Breast epithelium (tissue), 4 donors: ENCODE results near the gene EDAR. TPM values are rescaled to one million over a fixed set of nuclear protein-coding genes. Genes with fewer than 3 reads are reported as not detected.
A peak's percentile ranks its signal among the peaks of the same experiment; 100 is the strongest.

Source experiments
- DNase-seq, 2 donors: peaks; one replicate each; pipeline ENCODE4 v3.0.0-alpha.2; 2019; ENCODE audit warnings: low spot score in 2 of 2
- H3K27ac ChIP-seq, 2 donors: fragments of 200-600 bp; sonication (generic) in 1 of 2; one replicate each; pipeline ENCODE4 v1.5.1; 2016 to 2019; ENCODE audit warnings: mild to moderate bottlenecking in 1 of 2
- H3K27me3 ChIP-seq, 2 donors: fragments of 200-600 bp; sonication (generic) in 1 of 2; one replicate each; pipeline versions ENCODE4 v1.5.1 to v1.6.0; 2017 to 2019; ENCODE audit warnings: control low read depth in 1 of 2, mild to moderate bottlenecking in 1 of 2
- H3K36me3 ChIP-seq: fragments of 200-600 bp; one replicate; pipeline ENCODE4 v1.5.1; 2019
- H3K4me1 ChIP-seq, 2 donors: fragments of 200-600 bp; sonication (generic); one replicate each; pipeline ENCODE4 v1.5.1; 2016 to 2019; ENCODE audit warnings: control low read depth in 1 of 2
- H3K4me3 ChIP-seq, 3 donors: fragments of 200-600 bp; sonication (generic); 1 replicate in 2 of 3; 2 replicates in 1 of 3; pipeline ENCODE4 v1.5.1; 2016 to 2019; ENCODE audit warnings: mild to moderate bottlenecking in 3 of 3, moderate library complexity in 2 of 3
- H3K9me3 ChIP-seq, 2 donors: fragments of 200-600 bp; sonication (generic) in 1 of 2; one replicate each; pipeline ENCODE4 v1.5.1; 2016 to 2019; ENCODE audit warnings: control low read depth in 1 of 2
- POLR2A ChIP-seq: fragments of 450-650 bp; IDR thresholded peaks from one replicate; pipeline ENCODE4 v1.6.1; 2016; ENCODE audit warnings: antibody characterized with exemption, mild to moderate bottlenecking, moderate library complexity
- POLR2AphosphoS5 ChIP-seq, 3 donors: sonication (generic); formaldehyde crosslinking; IDR thresholded peaks; one replicate each; pipeline ENCODE4 v1.6.1; 2017; ENCODE audit warnings: antibody characterized with exemption in 3 of 3
- intact Hi-C: fragments of 100-400 bp; cut with DNase I; formaldehyde crosslinking; loops from one replicate; pipeline ENCODE4 v1.15.1; 2023; ENCODE audit warnings: low total_unique reads
- total RNA-seq, 3 donors: library from RNA; depleted of rRNA; stranded (reverse); fragments of >200 nt; gene quantifications; one replicate each; pipeline ENCODE4 v1.1.0, GENCODE V29; 2016
- TF ChIP-seq, protein P1 (sequence below), 3 donors: fragments of 450-650 bp; IDR thresholded peaks; one replicate each; pipeline ENCODE4 v1.5.1; 2016 to 2017; ENCODE audit warnings: antibody characterized with exemption in 3 of 3, mild to moderate bottlenecking in 3 of 3, moderate library complexity in 3 of 3

EDAR gene
- total RNA-seq, 3 donors from 2014 or later = 0.29 TPM; not detected in 2

DNA sequence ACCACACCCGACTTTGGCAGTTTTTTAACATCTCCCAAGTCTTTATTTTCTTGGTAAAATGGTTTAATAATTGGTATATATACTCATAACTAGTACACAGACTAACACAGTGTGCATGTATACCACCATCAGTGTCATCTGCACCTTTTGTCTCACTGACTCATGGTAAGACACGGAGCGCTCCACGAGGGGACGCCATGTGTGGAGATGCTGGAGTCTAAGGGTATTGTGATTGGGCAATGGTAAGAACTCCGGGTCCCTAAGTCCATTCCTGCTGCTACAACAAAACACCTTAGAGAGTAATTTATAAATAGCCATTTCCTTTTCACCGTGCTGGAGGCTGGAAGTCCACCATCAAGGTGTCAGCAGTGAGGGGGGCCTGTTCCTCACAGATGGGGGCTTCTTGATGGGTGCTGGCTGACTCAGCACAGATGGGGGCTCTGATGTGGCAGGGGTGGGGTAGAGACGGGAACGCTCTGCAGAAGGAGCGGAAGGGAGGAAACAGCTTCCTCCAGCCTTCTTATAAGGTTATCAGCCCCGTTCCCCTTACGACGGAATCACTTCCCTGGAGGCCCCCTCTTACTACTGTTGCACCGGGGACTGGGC is 42.0 kb upstream of the EDAR start:
- no peak for DNase-seq
- Histone ChIP-seq H3K9me3 (no peaks in the 10 kb centered on the region), H3K27ac (no peak overlapping the region), H3K36me3 (no peaks in the 10 kb centered on the region), H3K4me1 (peaks cover 0 to 5% of the 10 kb centered on the region in 2 donors), H3K4me3 (peak overlapping the region; percentile 33 to 69 (median 51)), H3K27me3 (no peaks in the 10 kb centered on the region)
- TF ChIP-seq, protein P1, sequence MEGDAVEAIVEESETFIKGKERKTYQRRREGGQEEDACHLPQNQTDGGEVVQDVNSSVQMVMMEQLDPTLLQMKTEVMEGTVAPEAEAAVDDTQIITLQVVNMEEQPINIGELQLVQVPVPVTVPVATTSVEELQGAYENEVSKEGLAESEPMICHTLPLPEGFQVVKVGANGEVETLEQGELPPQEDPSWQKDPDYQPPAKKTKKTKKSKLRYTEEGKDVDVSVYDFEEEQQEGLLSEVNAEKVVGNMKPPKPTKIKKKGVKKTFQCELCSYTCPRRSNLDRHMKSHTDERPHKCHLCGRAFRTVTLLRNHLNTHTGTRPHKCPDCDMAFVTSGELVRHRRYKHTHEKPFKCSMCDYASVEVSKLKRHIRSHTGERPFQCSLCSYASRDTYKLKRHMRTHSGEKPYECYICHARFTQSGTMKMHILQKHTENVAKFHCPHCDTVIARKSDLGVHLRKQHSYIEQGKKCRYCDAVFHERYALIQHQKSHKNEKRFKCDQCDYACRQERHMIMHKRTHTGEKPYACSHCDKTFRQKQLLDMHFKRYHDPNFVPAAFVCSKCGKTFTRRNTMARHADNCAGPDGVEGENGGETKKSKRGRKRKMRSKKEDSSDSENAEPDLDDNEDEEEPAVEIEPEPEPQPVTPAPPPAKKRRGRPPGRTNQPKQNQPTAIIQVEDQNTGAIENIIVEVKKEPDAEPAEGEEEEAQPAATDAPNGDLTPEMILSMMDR (IDR thresholded peaks at IDR 0.05) = no peak
- TF ChIP-seq POLR2AphosphoS5 (IDR thresholded peaks at IDR 0.05) (no peak), POLR2A (no peak)
- intact Hi-C loops = no loop called here

DNA sequence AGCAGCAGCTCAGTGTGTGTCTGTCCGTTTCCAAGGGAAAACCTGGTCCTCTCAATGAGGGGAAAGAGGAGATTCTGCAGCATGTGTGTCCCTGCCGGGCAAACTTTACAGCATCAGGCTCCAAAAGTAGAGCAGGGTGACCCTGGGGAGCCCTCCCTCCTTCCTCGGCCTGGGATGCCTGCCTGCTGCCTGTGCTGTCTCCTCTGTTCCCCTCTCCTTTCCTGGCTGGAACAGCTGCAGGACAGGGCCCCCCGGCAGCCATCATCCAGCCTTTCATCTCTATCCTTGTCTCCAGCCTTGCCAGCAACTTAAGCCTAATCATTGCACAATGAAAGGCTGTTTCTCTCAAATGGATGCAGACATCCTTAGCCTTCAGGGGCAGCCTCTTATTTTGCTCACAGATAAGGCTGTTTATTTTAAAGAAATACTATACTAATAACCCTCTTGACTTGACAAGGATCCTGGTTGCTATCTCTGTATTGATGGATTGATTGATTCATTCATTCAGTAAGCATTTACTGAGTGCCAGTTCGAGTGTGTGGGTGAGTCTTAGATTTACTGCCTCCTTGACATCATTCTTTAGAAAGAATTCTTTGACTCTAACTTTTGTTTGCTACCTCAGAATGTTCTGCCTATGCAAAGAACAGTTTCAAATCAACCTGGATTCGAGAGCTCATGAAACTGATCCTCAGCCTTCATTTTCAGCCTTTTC is 40.6 kb upstream of the EDAR start:
- no peak overlapping the region for H3K4me3 ChIP-seq
- H3K27me3 ChIP-seq = no peaks in the 10 kb centered on the region
- H3K9me3 ChIP-seq = no peaks in the 10 kb centered on the region
- no peak overlapping the region for H3K27ac ChIP-seq
- TF ChIP-seq POLR2A (no peak), POLR2AphosphoS5 (IDR thresholded peaks at IDR 0.05) (no peak)
- TF ChIP-seq, protein P1 (IDR thresholded peaks at IDR 0.05) = no peak
- intact Hi-C loops = loop anchor here (5.0 kb wide), 1 partner anchor 177 kb away; no protein-coding TSS in a partner anchor
- H3K4me1 ChIP-seq = peaks cover 0 to 5% of the 10 kb centered on the region in 2 donors
- DNase-seq = no peak
- H3K36me3 ChIP-seq = no peaks in the 10 kb centered on the region

DNA sequence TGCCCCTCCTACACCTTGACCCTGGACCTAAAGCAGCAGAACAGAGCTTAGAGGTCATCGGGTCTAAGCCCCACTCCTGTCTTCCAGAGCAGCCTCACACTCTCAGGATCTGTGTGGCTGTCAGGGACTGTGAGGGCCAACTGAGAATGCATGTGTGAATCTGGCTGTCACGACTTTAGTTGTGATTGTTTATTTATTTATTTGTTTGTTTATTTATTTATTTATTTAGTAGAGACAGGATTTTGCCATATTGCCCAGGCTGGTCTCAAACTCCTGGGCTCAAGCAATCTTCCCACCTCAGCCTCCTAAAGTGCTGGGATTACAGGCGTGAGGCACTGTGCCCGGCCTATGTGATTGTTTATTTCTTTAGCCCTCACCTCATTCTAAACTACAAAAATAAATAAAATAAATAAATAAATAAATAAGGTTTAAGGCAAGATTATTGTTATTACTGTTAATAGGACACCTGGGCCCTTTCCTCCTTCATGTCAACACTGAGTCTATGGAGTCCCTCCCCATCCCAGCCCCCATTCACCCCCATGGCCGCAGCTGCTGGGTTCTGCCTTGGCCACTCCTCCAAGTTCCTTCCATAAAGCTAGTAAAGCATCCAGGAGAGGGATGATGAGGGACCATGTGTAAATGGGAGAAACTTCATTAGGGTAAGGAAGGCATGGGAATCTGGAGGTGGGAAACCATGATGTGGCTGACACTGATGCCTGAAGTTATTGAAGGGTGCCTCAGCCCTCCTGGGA is 39.9 kb upstream of the EDAR start:
- no peak overlapping the region for H3K27ac ChIP-seq
- no peaks in the 10 kb centered on the region for H3K36me3 ChIP-seq
- H3K27me3 ChIP-seq = no peaks in the 10 kb centered on the region
- no peaks in the 10 kb centered on the region for H3K9me3 ChIP-seq
- H3K4me3 ChIP-seq = no peak overlapping the region
- peaks cover 0 to 5% of the 10 kb centered on the region in 2 donors for H3K4me1 ChIP-seq
- TF ChIP-seq, protein P1 (IDR thresholded peaks at IDR 0.05) = no peak
- TF ChIP-seq POLR2AphosphoS5 (IDR thresholded peaks at IDR 0.05) = no peak
- TF ChIP-seq POLR2A = no peak
- intact Hi-C loops = loop anchor here (5.0 kb wide), 1 partner anchor 177 kb away; no protein-coding TSS in a partner anchor
- DNase-seq = no peak

DNA sequence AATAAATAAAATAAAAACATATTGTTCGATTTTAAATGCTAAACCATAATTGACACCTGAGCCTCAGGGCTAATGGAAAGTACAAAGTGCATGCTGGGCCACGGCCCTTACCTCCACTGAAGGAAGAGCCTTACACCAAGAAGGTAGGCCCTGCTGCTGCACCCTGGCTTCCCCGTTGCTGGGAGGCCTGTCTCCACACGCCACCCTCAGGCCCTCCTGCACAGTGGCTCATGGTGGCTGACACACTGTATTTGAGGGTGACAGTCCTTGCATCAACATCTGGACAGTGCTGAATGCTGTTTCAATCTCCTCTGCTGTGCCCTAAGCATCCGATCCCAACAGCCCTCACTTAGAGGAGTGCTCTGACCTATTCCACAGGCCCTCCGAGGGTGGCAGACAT is 39.3 kb upstream of the EDAR start:
- no peaks in the 10 kb centered on the region for H3K9me3 ChIP-seq
- H3K27ac ChIP-seq = no peak overlapping the region
- H3K4me3 ChIP-seq = no peak overlapping the region
- TF ChIP-seq POLR2AphosphoS5 (IDR thresholded peaks at IDR 0.05) (no peak), POLR2A (no peak)
- TF ChIP-seq, protein P1 (IDR thresholded peaks at IDR 0.05) = no peak
- intact Hi-C loops = loop anchor here (5.0 kb wide), 1 partner anchor 176 kb away; no protein-coding TSS in a partner anchor
- no peaks in the 10 kb centered on the region for H3K36me3 ChIP-seq
- no peaks in the 10 kb centered on the region for H3K27me3 ChIP-seq
- H3K4me1 ChIP-seq = peaks cover 0 to 5% of the 10 kb centered on the region in 2 donors
- no peak for DNase-seq
